K562 (cell line): ENCODE data around the gene HBG1. TPM values are rescaled to one million over a fixed set of nuclear protein-coding genes. Genes with fewer than 3 reads are reported as not detected.

Experiments
- BCLAF1 ChIP-seq, 2 experiments: fragments of 450-650 bp in 1 of 2; IDR thresholded peaks; 2 replicates each; pipeline ENCODE4 v1.6.1; 2011 to 2017; ENCODE audit warnings: low read depth in 2 of 2, antibody characterized with exemption in 1 of 2, borderline replicate concordance in 1 of 2, low read length in 1 of 2, mild to moderate bottlenecking in 1 of 2, mixed read lengths in 1 of 2; ENCODE audit not compliant: control insufficient read depth in 1 of 2
- BRD9 ChIP-seq: fragments of 450-650 bp; IDR thresholded peaks from 2 replicates; pipeline ENCODE4 v1.6.1; 2018; ENCODE audit warnings: low read depth; ENCODE audit not compliant: partially characterized antibody
- EP400 ChIP-seq: fragments of 450-650 bp; IDR thresholded peaks from 2 replicates; pipeline ENCODE4 v1.6.1; 2017; ENCODE audit warnings: antibody characterized with exemption, mild to moderate bottlenecking, moderate library complexity
- GTF2E2 ChIP-seq: fragments of 200-800 bp; sonication (Bioruptor generic); IDR thresholded peaks from 2 replicates; pipeline ENCODE4 v1.6.1; 2016; ENCODE audit warnings: missing genetic modification characterization, missing compliant biosample characterization
- HNRNPUL1 ChIP-seq: fragments of 200-400 bp; formaldehyde crosslinking; IDR thresholded peaks from 2 replicates; pipeline ENCODE4 v1.6.1; 2017; ENCODE audit warnings: low read length
- MXI1 ChIP-seq: IDR thresholded peaks from 2 replicates; pipeline ENCODE4 v1.6.1; 2011; ENCODE audit warnings: low read depth, mild to moderate bottlenecking, improper control_type of control experiment, low read length
- PHB ChIP-seq: fragments of 250-450 bp; sonication (Bioruptor Pico); IDR thresholded peaks from 2 replicates; pipeline ENCODE4 v1.5.0; 2021
- PPARD ChIP-seq: fragments of 250-450 bp; sonication (Bioruptor Pico); IDR thresholded peaks from 2 replicates; pipeline ENCODE4 v1.8.0; 2022; ENCODE audit warnings: inconsistent platforms, mild to moderate bottlenecking, moderate library complexity
- SIN3B ChIP-seq: fragments of 450-650 bp; IDR thresholded peaks from 2 replicates; pipeline ENCODE4 v1.6.1; 2017; ENCODE audit warnings: low read depth, mild to moderate bottlenecking, moderate library complexity
- SRSF9 ChIP-seq: fragments of 200-400 bp; formaldehyde crosslinking; IDR thresholded peaks from 2 replicates; pipeline ENCODE4 v1.6.1; 2017; ENCODE audit warnings: low read depth, low read length, borderline replicate concordance
- ZHX1 ChIP-seq: fragments of 150-350 bp; conservative IDR thresholded peaks from 2 replicates; pipeline ENCODE4 v1.6.1; 2014; ENCODE audit warnings: low read length
- ZNF311 ChIP-seq: fragments of 250-450 bp; sonication (Bioruptor Pico); IDR thresholded peaks from 2 replicates; pipeline ENCODE4 v1.4.0; 2020; ENCODE audit warnings: mild to moderate bottlenecking, moderate library complexity
- ZNF586 ChIP-seq: fragments of 450-650 bp; formaldehyde crosslinking; conservative IDR thresholded peaks from 2 replicates; pipeline ENCODE4 v1.4.0; 2020; ENCODE audit warnings: mild to moderate bottlenecking, moderate library complexity
- ZNF696 ChIP-seq: fragments of 250-450 bp; sonication (Bioruptor Pico); conservative IDR thresholded peaks from 2 replicates; pipeline ENCODE4 v1.4.0; 2020; ENCODE audit warnings: mild to moderate bottlenecking, moderate library complexity
- ZNF707 ChIP-seq: fragments of 250-450 bp; sonication (Bioruptor Pico); conservative IDR thresholded peaks from 2 replicates; pipeline ENCODE4 v1.8.0; 2022; ENCODE audit warnings: inconsistent platforms, mild to moderate bottlenecking, moderate library complexity
- polyA plus RNA-seq, 8 experiments: library from polyadenylated mRNA; depleted of rRNA in 4 of 8; stranded (reverse) in 5 of 8; unstranded in 3 of 8; fragments of >200 nt; fragmentation: Nextera tagmentation in 2 of 8; fragmentation: Illumina TruSeq in 1 of 8; extraction: Ambion mirVana in 2 of 8; extraction: Trizol in 1 of 8; gene quantifications; 2 replicates each; pipeline versions ENCODE4 v1.2.1 to v1.2.3, GENCODE V29; 2011 to 2014; ENCODE audit warnings: inconsistent platforms in 1 of 8, missing spikeins in 1 of 8
- total RNA-seq, 7 experiments: library from RNA; depleted of rRNA in 6 of 7; stranded (reverse); fragments of >200 nt in 6 of 7; fragmentation: Illumina TruSeq in 2 of 7; extraction: Trizol in 2 of 7; gene quantifications; 2 replicates each; pipeline versions ENCODE4 v1.2.1 to v1.2.3, GENCODE V29; 2011 to 2021; ENCODE audit warnings: low replicate concordance in 1 of 7
- TF ChIP-seq, protein P1 (sequence below): fragments of 450-650 bp; IDR thresholded peaks from 2 replicates; pipeline ENCODE4 v1.6.1; 2016; ENCODE audit warnings: antibody characterized with exemption
- TF ChIP-seq, protein P2 (sequence below): fragments of 250-450 bp; sonication (Bioruptor Pico); IDR thresholded peaks from 2 replicates; pipeline ENCODE4 v1.5.0; 2020; ENCODE audit warnings: mild to moderate bottlenecking

HBG1 gene
- total and polyA plus RNA-seq, 9 of the 15 experiments (the other 6 are each of a cell fraction or from before 2014, with no cell fraction given) = 1,066 to 16,338 (median 4,898) TPM

DNA sequence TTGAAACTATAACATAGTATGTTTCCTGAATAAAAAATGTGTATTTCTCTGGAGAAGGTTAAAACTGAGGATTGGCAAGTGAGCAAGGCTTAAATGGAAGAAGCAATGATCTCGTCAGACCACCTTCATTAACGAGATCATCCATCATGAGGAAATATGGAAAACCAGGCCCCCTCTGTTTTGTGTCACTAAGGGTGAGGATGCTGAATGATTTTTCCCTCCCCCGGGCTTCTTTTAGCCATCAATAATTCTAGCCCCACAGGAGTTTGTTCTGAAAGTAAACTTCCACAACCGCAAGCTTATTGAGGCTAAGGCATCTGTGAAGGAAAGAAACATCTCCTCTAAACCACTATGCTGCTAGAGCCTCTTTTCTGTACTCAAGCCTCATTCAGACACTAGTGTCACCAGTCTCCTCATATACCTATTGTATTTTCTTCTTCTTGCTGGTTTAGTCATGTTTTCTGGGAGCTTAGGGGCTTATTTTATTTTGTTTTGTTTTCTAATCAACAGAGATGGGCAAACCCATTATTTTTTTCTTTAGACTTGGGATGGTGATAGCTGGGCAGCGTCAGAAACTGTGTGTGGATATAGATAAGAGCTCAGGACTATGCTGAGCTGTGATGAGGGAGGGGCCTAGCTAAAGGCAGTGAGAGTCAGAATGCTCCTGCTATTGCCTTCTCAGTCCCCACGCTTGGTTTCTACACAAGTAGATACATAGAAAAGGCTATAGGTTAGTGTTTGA, 25.9 kb upstream of the HBG1 start (continued):
- TF ChIP-seq BCLAF1 (IDR thresholded peaks at IDR 0.05; ENCODE audit: borderline replicate concordance in 1 of 2, control insufficient read depth in 1 of 2, low read depth in 2 of 2, low read length in 1 of 2) (peak in 1 of 2 experiments; percentile 51; a peak in 1 of 4 replicates), ZNF696 (CRISPR knock-in tag) (no peak), SIN3B (no peak), ZNF586 (CRISPR knock-in tag) (no peak), HNRNPUL1 (no peak), ZNF707 (CRISPR knock-in tag) (no peak), ZNF311 (CRISPR knock-in tag) (no peak), PHB (CRISPR knock-in tag) (no peak), SRSF9 (no peak), MXI1 (no peak), EP400 (peak; percentile 34; the same call in 1 of the 2 replicates), BRD9 (peak; percentile 88), GTF2E2 (tag) (0 out of 2 replicates have a peak, but pooled peaks have one; percentile 18), ZHX1 (no peak), PPARD (CRISPR knock-in tag) (no peak)
- TF ChIP-seq, protein P1, sequence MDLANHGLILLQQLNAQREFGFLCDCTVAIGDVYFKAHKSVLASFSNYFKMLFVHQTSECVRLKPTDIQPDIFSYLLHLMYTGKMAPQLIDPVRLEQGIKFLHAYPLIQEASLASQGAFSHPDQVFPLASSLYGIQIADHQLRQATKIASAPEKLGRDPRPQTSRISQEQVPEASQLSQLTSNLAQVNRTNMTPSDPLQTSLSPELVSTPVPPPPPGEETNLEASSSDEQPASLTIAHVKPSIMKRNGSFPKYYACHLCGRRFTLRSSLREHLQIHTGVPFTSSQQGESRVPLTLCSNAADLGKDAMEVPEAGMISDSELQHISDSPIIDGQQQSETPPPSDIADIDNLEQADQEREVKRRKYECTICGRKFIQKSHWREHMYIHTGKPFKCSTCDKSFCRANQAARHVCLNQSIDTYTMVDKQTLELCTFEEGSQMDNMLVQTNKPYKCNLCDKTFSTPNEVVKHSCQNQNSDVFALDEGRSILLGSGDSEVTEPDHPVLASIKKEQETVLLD = peak; percentile 69; the same call in 1 of the 2 replicates
- TF ChIP-seq, protein P2, sequence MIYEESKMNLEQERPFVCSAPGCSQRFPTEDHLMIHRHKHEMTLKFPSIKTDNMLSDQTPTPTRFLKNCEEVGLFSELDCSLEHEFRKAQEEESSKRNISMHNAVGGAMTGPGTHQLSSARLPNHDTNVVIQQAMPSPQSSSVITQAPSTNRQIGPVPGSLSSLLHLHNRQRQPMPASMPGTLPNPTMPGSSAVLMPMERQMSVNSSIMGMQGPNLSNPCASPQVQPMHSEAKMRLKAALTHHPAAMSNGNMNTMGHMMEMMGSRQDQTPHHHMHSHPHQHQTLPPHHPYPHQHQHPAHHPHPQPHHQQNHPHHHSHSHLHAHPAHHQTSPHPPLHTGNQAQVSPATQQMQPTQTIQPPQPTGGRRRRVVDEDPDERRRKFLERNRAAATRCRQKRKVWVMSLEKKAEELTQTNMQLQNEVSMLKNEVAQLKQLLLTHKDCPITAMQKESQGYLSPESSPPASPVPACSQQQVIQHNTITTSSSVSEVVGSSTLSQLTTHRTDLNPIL (CRISPR knock-in tag) = no peak
